ENCODE data around the gene PTPRQ.

DNA sequence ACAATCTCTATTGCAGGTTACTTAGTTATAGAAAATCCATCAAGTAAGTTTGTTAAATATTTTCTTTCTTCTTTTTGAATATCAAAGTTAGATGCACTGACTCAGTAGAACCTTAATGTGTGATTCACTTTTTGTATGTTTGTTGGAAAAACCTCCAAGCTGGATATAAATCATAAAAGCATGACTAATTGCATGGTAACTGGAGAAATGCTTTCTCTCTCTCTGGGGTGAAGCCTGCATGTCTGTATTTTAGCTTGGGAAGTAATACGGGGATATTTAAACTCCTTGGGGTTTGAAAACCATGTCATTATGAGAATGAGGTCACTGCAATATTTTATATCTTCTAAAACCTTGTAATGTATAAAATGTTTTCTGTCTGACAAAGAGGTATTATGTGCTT lies 204.8 kb downstream of the PTPRQ start:
- TF ChIP-seq, protein P1, sequence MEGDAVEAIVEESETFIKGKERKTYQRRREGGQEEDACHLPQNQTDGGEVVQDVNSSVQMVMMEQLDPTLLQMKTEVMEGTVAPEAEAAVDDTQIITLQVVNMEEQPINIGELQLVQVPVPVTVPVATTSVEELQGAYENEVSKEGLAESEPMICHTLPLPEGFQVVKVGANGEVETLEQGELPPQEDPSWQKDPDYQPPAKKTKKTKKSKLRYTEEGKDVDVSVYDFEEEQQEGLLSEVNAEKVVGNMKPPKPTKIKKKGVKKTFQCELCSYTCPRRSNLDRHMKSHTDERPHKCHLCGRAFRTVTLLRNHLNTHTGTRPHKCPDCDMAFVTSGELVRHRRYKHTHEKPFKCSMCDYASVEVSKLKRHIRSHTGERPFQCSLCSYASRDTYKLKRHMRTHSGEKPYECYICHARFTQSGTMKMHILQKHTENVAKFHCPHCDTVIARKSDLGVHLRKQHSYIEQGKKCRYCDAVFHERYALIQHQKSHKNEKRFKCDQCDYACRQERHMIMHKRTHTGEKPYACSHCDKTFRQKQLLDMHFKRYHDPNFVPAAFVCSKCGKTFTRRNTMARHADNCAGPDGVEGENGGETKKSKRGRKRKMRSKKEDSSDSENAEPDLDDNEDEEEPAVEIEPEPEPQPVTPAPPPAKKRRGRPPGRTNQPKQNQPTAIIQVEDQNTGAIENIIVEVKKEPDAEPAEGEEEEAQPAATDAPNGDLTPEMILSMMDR (IDR thresholded peaks at IDR 0.05; ENCODE audit: low read depth, low read length), result no peak
- no peak for TF ChIP-seq MYC (IDR thresholded peaks at IDR 0.05; ENCODE audit: low read depth, low read length)
